A549 (cell line): ENCODE measurements around the gene PCDHA5.

Experiments
- CTCF ChIP-seq: fragments of >200 bp; sonication (Bioruptor Twin); formaldehyde crosslinking; IDR thresholded peaks from 3 replicates; pipeline ENCODE4 v1.5.1; 2016
- HDAC2 ChIP-seq: fragments of 200-600 bp; sonication (generic); IDR thresholded peaks from 2 replicates; pipeline ENCODE4 v1.6.1; 2016
- JUN ChIP-seq, 2 experiments: fragments of >200 bp; sonication (Bioruptor Twin); formaldehyde crosslinking; IDR thresholded peaks; 2 replicates in 1 of 2; 3 replicates in 1 of 2; pipeline ENCODE4 v1.6.1; 2016 to 2017
- KDM1A ChIP-seq: fragments of 200-600 bp; sonication (generic); IDR thresholded peaks from 2 replicates; pipeline ENCODE4 v1.6.1; 2016; ENCODE audit warnings: low read depth, mild to moderate bottlenecking
- PBX3 ChIP-seq: IDR thresholded peaks from 2 replicates; pipeline ENCODE4 v1.6.1; 2012
- PHF8 ChIP-seq: fragments of 200-600 bp; sonication (generic); IDR thresholded peaks from 2 replicates; pipeline ENCODE4 v1.6.1; 2016; ENCODE audit warnings: low read depth, mild to moderate bottlenecking, antibody characterized with exemption, moderate library complexity, borderline replicate concordance
- POLR2A ChIP-seq: IDR thresholded peaks from 2 replicates; pipeline ENCODE4 v1.6.1; 2012; ENCODE audit warnings: mild to moderate bottlenecking, low read length
- SMC3 ChIP-seq: fragments of >200 bp; sonication (Bioruptor Twin); formaldehyde crosslinking; IDR thresholded peaks from 3 replicates; pipeline ENCODE4 v1.6.1; 2018; ENCODE audit warnings: inconsistent platforms
- SREBF2 ChIP-seq: fragments of 450-650 bp; IDR thresholded peaks from 2 replicates; pipeline ENCODE4 v1.6.1; 2014; ENCODE audit warnings: mild to moderate bottlenecking, moderate library complexity
- TP53 ChIP-seq: fragments of 250-450 bp; sonication (Bioruptor Pico); IDR thresholded peaks from 2 replicates; pipeline ENCODE4 v1.5.0; 2021; ENCODE audit warnings: mild to moderate bottlenecking, moderate library complexity
- USF2 ChIP-seq: fragments of 450-650 bp; IDR thresholded peaks from 2 replicates; pipeline ENCODE4 v1.6.1; 2014; ENCODE audit warnings: antibody characterized with exemption

- TF ChIP-seq CTCF (no peak), PHF8 (no peak), SREBF2 (no peak), HDAC2 (no peak), USF2 (no peak), SMC3 (no peak), TP53 (CRISPR knock-in tag) (no peak), KDM1A (no peak), PBX3 (no peak), POLR2A (no peak), JUN (IDR thresholded peaks at IDR 0.05) (no peak)
Measured at GRCh38 chr5:140780512-140780911, 40.9 kb upstream of the PCDHA5 start.
